PFSK-1 (cell line): ENCODE data around the gene WDR86.

Experiments used
- FOXP2 ChIP-seq: optimal IDR thresholded peaks from 2 replicates; pipeline ENCODE3; 2011; ENCODE audit warnings: borderline replicate concordance, control low read depth, inconsistent platforms; ENCODE audit not compliant: insufficient read depth; ENCODE audit errors: extremely low read length, extremely low read depth
- POLR2AphosphoS5 ChIP-seq: IDR thresholded peaks from 2 replicates; pipeline ENCODE4 v1.6.1; 2012; ENCODE audit warnings: low read depth, mild to moderate bottlenecking, control low read depth, low read length, moderate library complexity
- REST ChIP-seq, 2 experiments: IDR thresholded peaks; 2 replicates each; pipeline versions ENCODE4 v1.6.1 to v1.8.0; 2011 to 2012; ENCODE audit warnings: low read depth in 2 of 2, low read length in 2 of 2, control low read depth in 1 of 2, inconsistent platforms in 1 of 2, mild to moderate bottlenecking in 1 of 2, moderate library complexity in 1 of 2; ENCODE audit not compliant: insufficient read depth in 1 of 2
- SIN3A ChIP-seq: IDR thresholded peaks from 2 replicates; pipeline ENCODE4 v1.6.1; 2012; ENCODE audit warnings: mild to moderate bottlenecking, low read length, moderate library complexity, borderline replicate concordance; ENCODE audit not compliant: insufficient read depth
- TAF1 ChIP-seq: IDR thresholded peaks from 2 replicates; pipeline ENCODE4 v1.6.1; 2012; ENCODE audit warnings: low read length, control low read depth, borderline replicate concordance; ENCODE audit not compliant: insufficient read depth

WDR86 gene

GRCh38 chr7:151383638-151384351, 26.0 kb downstream of the WDR86 start:
- TF ChIP-seq REST (IDR thresholded peaks at IDR 0.05; ENCODE audit: insufficient read depth in 1 of 2, low read depth in 2 of 2, low read length in 2 of 2) (no peak), POLR2AphosphoS5 (no peak), SIN3A (no peak), FOXP2 (no peak), TAF1 (no peak)

- TF ChIP-seq POLR2AphosphoS5 = no peak
- no peak for TF ChIP-seq SIN3A
- TF ChIP-seq REST (IDR thresholded peaks at IDR 0.05; ENCODE audit: insufficient read depth in 1 of 2, low read depth in 2 of 2, low read length in 2 of 2) = no peak
- TF ChIP-seq TAF1 = no peak
- no peak for TF ChIP-seq FOXP2
These were observed 27.6 kb downstream of the WDR86 start for GRCh38 chr7:151382079-151382885.

- no peak for TF ChIP-seq TAF1
- TF ChIP-seq REST (IDR thresholded peaks at IDR 0.05; ENCODE audit: insufficient read depth in 1 of 2, low read depth in 2 of 2, low read length in 2 of 2) = no peak
- no peak for TF ChIP-seq SIN3A
- no peak for TF ChIP-seq FOXP2
- no peak for TF ChIP-seq POLR2AphosphoS5
These were observed 28.3 kb downstream of the WDR86 start for GRCh38 chr7:151381348-151382078.

- TF ChIP-seq SIN3A = no peak
- no peak for TF ChIP-seq TAF1
These were observed 28.8 kb downstream of the WDR86 start for GRCh38 chr7:151381098-151381347.

GRCh38 chr7:151380199-151381097, 29.4 kb downstream of the WDR86 start:
- no peak for TF ChIP-seq SIN3A
- TF ChIP-seq TAF1 = no peak
- no peak for TF ChIP-seq POLR2AphosphoS5
- no peak for TF ChIP-seq REST (IDR thresholded peaks at IDR 0.05; ENCODE audit: insufficient read depth in 1 of 2, low read depth in 2 of 2, low read length in 2 of 2)
- TF ChIP-seq FOXP2 = no peak
